ENCODE data around the gene DCST2. TPM values are rescaled to one million over a fixed set of nuclear protein-coding genes. Genes with fewer than 3 reads are reported as not detected.

Gene DCST2
- total and polyA plus RNA-seq, 10 of the 15 experiments (the other 5 are each of a cell fraction or from before 2014, with no cell fraction given), result 0.33 to 0.41 (median 0.36) TPM; not detected in 7

GRCh38 chr1:155022927-155023236 is 10.7 kb downstream of the DCST2 start:
- no peak overlapping the region for H2AFZ ChIP-seq (ENCODE audit: control insufficient read depth, low read depth, low read length)
- TF ChIP-seq EED (IDR thresholded peaks at IDR 0.05; ENCODE audit: low read depth) (no peak), BACH1 (IDR thresholded peaks at IDR 0.05; ENCODE audit: borderline replicate concordance) (no peak), PKNOX1 (IDR thresholded peaks at IDR 0.05) (no peak), RBBP5 (conservative IDR thresholded peaks at IDR 0.05) (no peak), RELB (IDR thresholded peaks at IDR 0.05; ENCODE audit: low read depth) (no peak), RAD21 (IDR thresholded peaks at IDR 0.05; ENCODE audit: insufficient read depth, low read depth, low read length) (no peak), CREB1 (IDR thresholded peaks at IDR 0.05; ENCODE audit: low read depth) (no peak), SPI1 (IDR thresholded peaks at IDR 0.05; ENCODE audit: borderline replicate concordance, insufficient read depth, low read depth, low read length) (no peak), WRNIP1 (IDR thresholded peaks at IDR 0.05; ENCODE audit: borderline replicate concordance, low read depth, low read length) (no peak), ZBTB11 (CRISPR knock-in tag; IDR thresholded peaks at IDR 0.05) (no peak), IKZF2 (IDR thresholded peaks at IDR 0.05) (no peak), TCF3 (IDR thresholded peaks at IDR 0.05; ENCODE audit: borderline replicate concordance, insufficient read depth, low read depth, low read length) (no peak), ZSCAN29 (IDR thresholded peaks at IDR 0.05) (no peak), MAX (IDR thresholded peaks at IDR 0.05; ENCODE audit: low read depth, low read length) (no peak), NBN (IDR thresholded peaks at IDR 0.05) (no peak)
- no TSS peak for BruUV-seq (replicated peaks)
- H3K4me1 ChIP-seq (ENCODE audit: control insufficient read depth, insufficient read depth, low read length), result peaks cover 3% of the 10 kb centered on the region
- RAD21 ChIA-PET (ENCODE audit: unreplicated experiment), result interaction anchor here (1.6 kb wide), 1 partner anchor 21 kb away, joined by 5 read pairs; no protein-coding TSS in a partner anchor
- H3K4me2 ChIP-seq (ENCODE audit: control insufficient read depth, insufficient read depth), result no peak overlapping the region
- no peak overlapping the region for H3K27ac ChIP-seq (ENCODE audit: control insufficient read depth, insufficient read depth)
- H3K27me3 ChIP-seq (replicated peaks in 1 of 2; ENCODE audit: control insufficient read depth in 2 of 2, insufficient read depth in 2 of 2, low read length in 1 of 2), result no peaks in the 10 kb centered on the region; a peak in 1 of 4 replicates
- H4K20me1 ChIP-seq (ENCODE audit: control insufficient read depth, insufficient read depth), result no peaks in the 10 kb centered on the region
- WGBS (ENCODE audit: insufficient coverage, insufficient replicate concordance, low lambda C conversion rate, missing lambda C conversion rate), result 54% methylated on average over 4 of the region's 4 CpGs
- CTCF ChIA-PET, result interaction anchor here (0.9 to 2.8 kb wide), 5 partner anchors 27 to 171 kb away, joined by 3 to 9 read pairs (median 3); partner anchors contain the start of gene ADAM15
- no peak overlapping the region for H3K4me3 ChIP-seq
- no peaks in the 10 kb centered on the region for H3K36me3 ChIP-seq (ENCODE audit: control insufficient read depth in 2 of 2, insufficient read depth in 2 of 2, low read length in 1 of 2)
- H3K9ac ChIP-seq (ENCODE audit: control insufficient read depth, insufficient read depth, low read length), result no peak overlapping the region
- ATAC-seq, result no peak
- SMC1A ChIA-PET (ENCODE audit: uncharacterized antibody, unreplicated experiment), result interaction anchor here (0.7 kb wide), 1 partner anchor 62 kb away, joined by 3 read pairs; the partner anchor contains the start of gene PYGO2
- POLR2A ChIA-PET, result interaction anchor here (0.5 kb wide), 1 partner anchor 12 kb away, joined by 3 read pairs; no protein-coding TSS in a partner anchor
- no peaks in the 10 kb centered on the region for H3K79me2 ChIP-seq (ENCODE audit: control insufficient read depth, insufficient read depth, low read length)
- FAIRE-seq, result no peak
- no peaks in the 10 kb centered on the region for H3K9me3 ChIP-seq (replicated peaks; ENCODE audit: control insufficient read depth, insufficient read depth, low read length)
- intact Hi-C loops (cut with micrococcal nuclease; ENCODE audit: unreplicated experiment), result no loop called here
- DNase-seq (ENCODE audit: low read depth, low spot score), result no peak
- in situ Hi-C loops (cut with MboI), result no loop called here
